ENCODE measurements around the gene ATP6V1B1. TPM values are rescaled to one million over a fixed set of nuclear protein-coding genes. Genes with fewer than 3 reads are reported as not detected.

The ATP6V1B1 gene
- total RNA-seq, 2 donors from 2014 or later, result 0.11 TPM; not detected in 1

DNA sequence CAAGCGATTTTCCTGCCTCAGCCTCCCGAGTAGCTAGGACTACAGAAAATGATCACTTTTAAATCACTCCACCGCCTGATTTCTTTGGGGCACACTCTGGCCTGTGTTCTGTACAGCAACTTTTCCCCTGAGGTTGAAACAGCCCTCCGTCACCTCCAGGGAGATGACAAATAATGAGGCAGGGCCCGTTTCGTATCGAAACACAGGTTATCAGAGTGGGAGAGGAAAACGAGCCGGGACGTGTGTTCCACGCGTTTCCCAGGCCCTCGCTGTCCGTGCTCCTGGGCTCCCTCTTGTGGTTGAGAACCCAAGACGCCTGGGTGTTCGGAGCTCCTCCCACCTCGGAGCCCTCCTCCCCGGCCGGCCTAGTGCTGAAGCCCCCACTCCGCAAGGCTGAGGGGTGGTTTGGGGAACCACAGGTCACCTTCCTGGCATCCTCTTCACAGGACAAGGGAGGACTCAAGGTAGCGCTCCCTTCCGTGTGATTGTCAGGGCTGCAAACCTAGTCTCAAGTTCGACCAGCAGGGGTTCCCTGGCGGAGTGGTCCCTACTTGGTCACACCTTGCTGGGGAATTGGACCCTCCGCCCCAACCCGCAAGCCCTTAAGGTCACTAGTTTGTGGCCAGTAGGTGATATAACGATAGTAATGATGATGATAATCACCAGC is 12.8 kb downstream of the ATP6V1B1 start:
- no peaks in the 10 kb centered on the region for H3K36me3 Mint-ChIP-seq
- ATAC-seq (peak; percentile 92 to 93), DNase-seq (ENCODE audit: low spot score in 2 of 2) (peak; percentile 77 to 87)
- H3K27ac Mint-ChIP-seq, result peak overlapping the region in 1 of 2 donors; percentile 42
- no peaks in the 10 kb centered on the region for H3K9me3 Mint-ChIP-seq

DNA sequence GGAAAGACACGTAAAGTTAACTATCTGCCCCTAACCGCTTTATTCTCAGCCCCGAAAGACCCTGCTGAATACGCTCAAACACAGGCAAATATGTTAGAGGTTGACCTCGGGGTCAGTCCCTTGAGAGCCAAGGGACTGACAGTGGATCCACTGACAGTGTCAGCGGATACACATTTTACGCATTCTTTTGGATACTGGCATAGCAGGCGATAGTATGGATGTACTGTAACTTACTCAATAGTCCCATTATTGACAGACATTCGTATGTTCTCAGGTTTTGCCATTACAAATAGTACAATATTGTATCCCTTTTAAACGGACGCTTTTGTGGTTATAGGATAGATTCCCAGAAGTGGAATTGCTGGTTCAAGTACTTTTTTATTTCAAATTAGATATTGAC is 13.4 kb downstream of the ATP6V1B1 start:
- no peaks in the 10 kb centered on the region for H3K9me3 Mint-ChIP-seq

DNA sequence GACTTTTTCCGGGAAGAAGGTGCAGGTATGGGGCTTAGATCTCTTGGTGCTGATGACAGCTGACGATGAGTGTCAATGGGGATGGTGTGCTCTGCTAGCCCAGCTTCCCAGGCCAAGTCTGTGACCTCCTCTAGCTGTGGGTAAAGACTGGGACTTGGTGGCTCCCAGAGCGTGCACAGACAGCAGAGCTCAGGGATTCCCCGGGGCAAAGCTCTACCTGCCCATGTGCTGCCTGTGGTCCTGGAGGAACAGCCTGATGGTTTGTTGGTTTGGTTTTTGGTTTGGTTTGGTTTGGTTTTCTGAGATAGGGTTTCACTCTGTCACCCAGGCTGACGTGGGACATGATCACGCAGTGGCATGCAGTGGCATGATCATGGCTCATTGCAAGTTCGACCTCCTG is 19.2 kb downstream of the ATP6V1B1 start:
- no peak overlapping the region for H3K27ac Mint-ChIP-seq
- peak in 1 of 2 donors; percentile 40 for DNase-seq (ENCODE audit: low spot score in 2 of 2)
- no peaks in the 10 kb centered on the region for H3K9me3 Mint-ChIP-seq
- no peak for ATAC-seq
- no peaks in the 10 kb centered on the region for H3K36me3 Mint-ChIP-seq

More for the DNA sequence above, 13.4 kb downstream of the ATP6V1B1 start:
- no peak for DNase-seq (ENCODE audit: low spot score in 2 of 2)
- no peak for ATAC-seq
- Mint-ChIP-seq H3K36me3 (no peaks in the 10 kb centered on the region), H3K27ac (no peak overlapping the region)

DNA sequence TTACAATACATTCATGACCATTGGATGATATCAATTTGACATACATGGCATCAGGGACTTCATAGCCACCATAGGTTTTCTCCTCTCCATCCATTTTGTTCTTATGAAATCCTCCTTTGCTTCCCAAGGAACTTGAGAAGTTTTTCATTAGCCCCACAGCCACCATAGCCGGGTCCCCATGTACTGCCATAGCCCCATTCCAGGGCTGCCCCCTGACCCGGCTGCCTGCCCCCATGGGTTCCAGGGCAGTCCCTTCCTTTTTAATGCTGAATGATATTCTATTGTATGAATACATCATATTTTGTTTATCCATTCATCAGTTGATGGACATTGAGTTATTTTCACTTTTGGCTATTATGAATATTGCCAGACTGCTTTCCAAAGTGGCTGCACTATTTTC is 20.4 kb downstream of the ATP6V1B1 start:
- no peak for DNase-seq (ENCODE audit: low spot score in 2 of 2)
- H3K27ac Mint-ChIP-seq, result no peak overlapping the region
- H3K36me3 Mint-ChIP-seq, result no peaks in the 10 kb centered on the region
- H3K9me3 Mint-ChIP-seq, result no peaks in the 10 kb centered on the region
- ATAC-seq, result no peak

DNA sequence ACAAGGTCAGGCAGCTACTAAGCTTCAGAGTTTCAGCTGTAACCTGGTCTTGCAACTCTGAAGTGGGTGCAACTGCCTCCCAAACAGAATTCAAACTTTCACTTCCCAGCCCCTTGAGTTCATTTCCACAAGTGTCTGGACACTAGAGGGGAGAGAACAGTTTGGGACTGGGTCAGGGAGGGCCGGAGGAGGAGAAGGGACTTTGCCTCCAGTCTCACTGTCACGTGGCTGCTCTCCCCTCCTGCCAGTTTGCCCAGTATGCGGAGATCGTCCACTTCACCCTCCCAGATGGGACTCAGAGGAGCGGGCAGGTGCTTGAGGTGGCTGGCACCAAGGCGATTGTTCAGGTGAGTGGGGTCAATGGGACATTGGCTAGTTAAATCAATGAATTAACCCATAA is 22.1 kb downstream of the ATP6V1B1 start:
- DNase-seq (ENCODE audit: low spot score in 2 of 2) (no peak), ATAC-seq (no peak)
- Mint-ChIP-seq H3K27ac (no peak overlapping the region), H3K36me3 (no peaks in the 10 kb centered on the region), H3K9me3 (no peaks in the 10 kb centered on the region)

DNA sequence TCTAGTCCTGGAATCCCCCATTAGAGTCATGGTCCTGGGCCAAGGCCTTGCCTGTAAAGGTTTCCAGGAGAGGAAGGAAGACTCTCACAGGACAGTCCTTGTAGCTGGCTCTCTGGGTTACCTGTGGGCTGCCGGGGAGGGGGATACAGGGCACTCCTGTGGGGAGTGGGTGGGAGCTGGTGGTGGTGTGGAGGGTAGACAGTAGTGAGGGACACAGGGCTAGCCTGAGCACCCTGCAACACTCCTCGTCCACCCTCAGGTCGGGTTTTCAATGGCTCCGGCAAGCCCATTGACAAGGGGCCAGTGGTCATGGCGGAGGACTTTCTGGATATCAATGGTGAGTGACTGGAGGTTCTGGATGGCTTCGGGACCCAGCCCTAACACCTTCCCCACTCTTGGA is 23.1 kb downstream of the ATP6V1B1 start:
- ATAC-seq (no peak), DNase-seq (ENCODE audit: low spot score in 2 of 2) (peak in 1 of 2 donors; percentile 2)
- Mint-ChIP-seq H3K36me3 (no peaks in the 10 kb centered on the region), H3K9me3 (no peaks in the 10 kb centered on the region), H3K27ac (peak overlapping the region in 1 of 2 donors; percentile 15)

DNA sequence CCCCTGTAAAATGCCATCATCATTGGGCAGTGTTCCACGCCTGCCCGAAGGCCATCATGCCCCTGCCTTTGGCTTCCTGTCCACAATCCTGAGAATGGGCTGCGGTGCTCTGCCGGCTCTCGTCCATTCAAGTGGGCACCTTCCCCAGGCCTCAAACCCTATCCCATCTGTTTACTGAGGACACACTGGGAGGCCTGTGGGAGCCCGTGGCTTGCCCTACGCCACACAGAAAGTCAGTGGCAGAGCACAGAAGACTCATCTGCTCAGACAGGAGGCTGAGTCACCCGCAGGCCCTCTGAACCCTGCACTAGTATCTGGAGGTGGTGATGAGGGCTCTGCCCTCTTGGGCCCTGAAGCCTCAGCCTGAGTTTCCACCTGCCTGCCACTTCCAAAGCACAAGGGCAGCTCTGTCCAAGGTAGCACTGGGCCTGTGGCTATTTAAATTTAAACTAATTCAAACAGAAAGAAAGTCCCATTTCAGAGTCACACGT is 23.6 kb downstream of the ATP6V1B1 start:
- peak overlapping the region in 1 of 2 donors; percentile 15 for H3K27ac Mint-ChIP-seq
- ATAC-seq (peak in 1 of 2 donors; percentile 43), DNase-seq (ENCODE audit: low spot score in 2 of 2) (peak; percentile 2 to 50)
- H3K36me3 Mint-ChIP-seq, result no peaks in the 10 kb centered on the region
- H3K9me3 Mint-ChIP-seq, result no peaks in the 10 kb centered on the region

DNA sequence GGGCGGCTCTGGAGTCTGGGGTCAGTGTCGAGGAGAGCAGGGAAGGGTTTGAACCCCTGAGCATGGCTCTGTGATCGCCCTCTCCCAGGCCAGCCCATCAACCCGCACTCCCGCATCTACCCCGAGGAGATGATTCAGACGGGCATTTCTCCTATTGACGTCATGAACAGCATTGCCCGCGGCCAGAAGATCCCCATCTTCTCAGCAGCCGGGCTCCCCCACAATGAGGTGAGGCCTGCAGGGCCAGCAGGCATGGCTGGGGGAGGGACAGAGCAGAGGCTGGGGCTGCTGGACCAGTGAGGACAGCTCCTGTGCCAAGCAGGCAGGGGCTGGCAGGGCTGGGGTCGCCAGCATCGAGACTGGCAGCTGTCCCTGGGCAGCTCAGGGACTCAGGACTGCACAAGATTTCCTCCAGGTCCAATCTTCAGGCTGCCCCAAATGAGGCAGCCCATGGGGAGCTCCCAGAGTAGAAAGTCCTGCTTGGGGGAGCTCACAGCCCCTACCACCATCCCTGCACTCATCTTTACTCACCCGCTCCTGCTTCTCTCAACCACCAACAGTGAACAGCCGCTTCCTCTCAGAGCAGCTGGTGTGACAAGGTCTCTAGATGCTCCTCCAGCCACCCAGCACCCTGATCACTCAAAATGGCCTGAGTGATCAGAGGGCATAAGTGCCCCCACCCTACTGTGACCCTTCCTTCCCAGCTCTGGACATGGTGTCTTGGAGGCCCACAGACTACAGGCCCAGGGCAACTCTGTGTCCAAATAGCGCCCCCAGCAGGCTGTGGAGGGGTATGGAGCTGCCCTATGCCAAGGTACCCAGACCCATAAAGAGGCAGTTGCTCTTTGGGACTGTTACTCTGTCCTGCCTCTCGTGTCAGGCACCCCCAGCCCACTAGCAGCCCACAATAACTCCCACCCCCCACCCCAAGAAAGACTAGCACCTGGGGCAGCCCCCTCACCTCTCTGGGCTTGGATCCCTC is 24.4 kb downstream of the ATP6V1B1 start:
- ATAC-seq (no peak), DNase-seq (ENCODE audit: low spot score in 2 of 2) (peak; percentile 18 to 54)
- H3K36me3 Mint-ChIP-seq, result no peaks in the 10 kb centered on the region
- H3K9me3 Mint-ChIP-seq, result no peaks in the 10 kb centered on the region
- no peak overlapping the region for H3K27ac Mint-ChIP-seq

DNA sequence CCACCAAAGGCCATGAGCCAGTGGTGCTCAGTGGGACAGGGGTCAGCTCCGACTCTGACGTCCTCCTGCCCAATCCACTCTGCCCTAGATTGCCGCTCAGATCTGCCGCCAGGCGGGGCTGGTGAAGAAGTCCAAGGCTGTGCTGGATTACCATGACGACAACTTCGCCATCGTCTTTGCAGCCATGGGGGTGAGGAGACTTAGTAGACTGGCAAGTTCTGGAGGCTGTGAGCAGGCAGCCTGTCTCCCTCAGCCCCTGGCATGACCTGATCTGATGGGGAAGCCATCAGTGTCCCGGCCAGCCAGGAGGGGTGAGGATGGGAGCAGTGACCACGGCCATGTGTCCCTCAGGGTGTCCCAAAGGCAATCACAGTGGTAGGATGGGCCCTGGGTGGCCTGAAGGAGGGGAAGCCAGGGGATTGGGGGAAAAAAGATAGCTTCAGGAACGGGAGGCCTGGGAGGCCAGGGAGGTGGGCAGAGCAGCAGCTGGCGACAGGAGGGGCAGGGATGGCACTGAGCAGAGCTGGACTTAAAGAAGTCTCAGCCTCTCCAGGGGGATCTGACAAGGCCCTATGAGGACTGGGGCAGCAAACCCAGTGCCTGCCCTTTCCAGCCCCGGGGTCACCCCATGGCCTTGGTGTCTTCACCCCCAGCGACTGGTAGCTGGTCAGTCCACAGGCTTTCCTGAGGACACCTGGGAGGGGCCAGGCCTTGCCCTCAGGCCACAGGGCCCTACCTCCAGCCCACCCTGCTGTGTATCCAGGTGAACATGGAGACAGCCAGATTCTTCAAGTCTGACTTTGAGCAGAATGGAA is 25.3 kb downstream of the ATP6V1B1 start:
- Mint-ChIP-seq H3K36me3 (no peaks in the 10 kb centered on the region), H3K9me3 (no peaks in the 10 kb centered on the region), H3K27ac (no peak overlapping the region)
- no peak for ATAC-seq
- peak; percentile 2 to 50 for DNase-seq (ENCODE audit: low spot score in 2 of 2)

DNA sequence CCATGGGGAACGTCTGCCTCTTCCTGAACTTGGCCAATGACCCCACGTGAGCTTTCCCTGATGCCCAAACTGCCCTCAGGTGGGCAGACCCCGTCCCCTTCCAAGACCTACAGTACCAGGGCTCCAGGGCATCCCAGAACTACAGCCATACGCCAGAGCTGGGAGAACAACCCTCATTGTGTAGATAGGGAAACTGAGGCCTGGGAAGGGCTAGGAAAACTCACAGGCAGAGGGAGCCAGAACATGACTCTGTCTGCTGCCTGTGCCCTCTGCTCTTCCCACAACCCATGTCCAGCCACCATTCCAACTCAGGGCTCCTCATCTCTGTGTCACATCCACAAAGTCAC is 25.9 kb downstream of the ATP6V1B1 start:
- DNase-seq (ENCODE audit: low spot score in 2 of 2), result no peak
- Mint-ChIP-seq H3K36me3 (no peaks in the 10 kb centered on the region), H3K9me3 (no peaks in the 10 kb centered on the region), H3K27ac (no peak overlapping the region)
- no peak for ATAC-seq

DNA sequence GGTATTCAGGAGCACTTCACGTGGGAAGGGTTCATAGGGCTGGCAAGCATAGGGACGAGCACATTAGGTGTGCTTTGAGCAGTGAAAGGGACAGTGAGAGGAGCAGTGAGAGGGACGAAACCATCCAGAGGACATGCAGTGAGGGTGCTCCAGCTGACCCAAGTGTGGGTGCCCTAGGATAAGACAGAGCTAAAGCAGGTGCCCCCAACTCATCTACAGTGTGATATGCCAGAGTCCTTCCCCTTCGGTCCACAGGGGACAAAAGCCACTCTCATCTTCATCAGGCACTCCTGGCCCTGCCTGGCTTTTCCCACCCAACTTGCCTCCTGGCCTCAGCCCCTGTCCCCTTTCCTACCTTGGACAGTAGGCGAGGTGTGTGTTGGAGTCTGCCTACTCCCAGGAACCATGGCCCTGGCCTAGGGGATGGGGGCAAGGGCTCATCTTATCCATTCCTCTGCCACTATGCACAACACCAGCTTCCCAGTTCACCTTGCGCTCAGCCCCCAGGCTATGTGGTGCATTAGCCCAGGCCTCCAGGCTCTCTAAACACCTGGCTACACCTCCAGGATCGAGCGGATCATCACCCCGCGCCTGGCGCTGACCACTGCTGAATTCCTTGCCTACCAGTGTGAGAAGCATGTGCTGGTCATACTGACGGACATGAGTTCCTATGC is 26.6 kb downstream of the ATP6V1B1 start:
- Mint-ChIP-seq H3K27ac (no peak overlapping the region), H3K36me3 (no peaks in the 10 kb centered on the region), H3K9me3 (no peaks in the 10 kb centered on the region)
- no peak for ATAC-seq
- DNase-seq (ENCODE audit: low spot score in 2 of 2), result peak; percentile 2 to 43

DNA sequence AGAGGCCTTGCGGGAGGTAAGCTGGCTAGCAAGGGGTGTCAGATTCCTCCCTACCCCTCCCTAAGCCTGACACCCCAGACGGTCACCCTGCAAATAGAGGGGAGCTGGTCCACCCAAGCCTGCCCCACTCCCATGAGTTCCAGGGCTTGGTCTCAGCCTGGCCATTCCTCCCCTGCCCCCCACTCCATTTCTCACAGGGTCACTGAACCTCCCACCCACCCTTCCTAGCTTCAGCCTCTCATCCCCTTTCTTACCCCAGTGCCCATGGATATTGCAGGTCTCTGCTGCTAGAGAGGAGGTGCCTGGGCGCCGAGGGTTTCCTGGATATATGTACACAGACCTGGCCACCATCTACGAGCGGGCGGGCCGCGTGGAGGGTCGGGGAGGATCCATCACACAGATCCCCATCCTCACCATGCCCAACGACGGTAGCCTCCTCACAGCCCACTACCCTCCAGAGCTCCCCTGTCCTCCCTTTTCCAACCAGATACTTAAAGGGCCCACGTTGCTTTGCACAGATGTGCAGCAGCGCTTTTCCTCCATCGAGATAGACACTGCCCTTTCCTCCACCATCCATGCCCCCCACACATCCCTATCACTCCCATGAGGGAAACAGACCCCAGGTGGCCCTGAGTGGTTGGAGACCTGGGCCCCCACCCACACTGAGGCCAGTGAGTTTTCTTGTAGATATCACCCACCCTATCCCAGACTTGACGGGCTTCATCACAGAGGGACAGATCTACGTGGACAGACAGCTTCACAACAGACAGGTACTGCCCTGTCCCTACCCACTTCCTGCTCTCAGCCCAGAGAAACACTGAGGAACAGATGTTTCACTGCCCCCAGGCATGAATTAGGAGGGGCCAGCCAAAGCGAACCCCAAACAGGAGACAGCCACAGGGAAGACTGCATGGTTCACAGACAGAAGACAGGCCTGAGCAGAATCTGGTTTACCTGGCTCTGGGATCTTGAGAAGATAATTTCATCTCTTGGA is 27.5 kb downstream of the ATP6V1B1 start:
- DNase-seq (ENCODE audit: low spot score in 2 of 2), result peak in 1 of 2 donors; percentile 1
- H3K9me3 Mint-ChIP-seq, result no peaks in the 10 kb centered on the region
- no peaks in the 10 kb centered on the region for H3K36me3 Mint-ChIP-seq
- H3K27ac Mint-ChIP-seq, result no peak overlapping the region
- ATAC-seq, result no peak

DNA sequence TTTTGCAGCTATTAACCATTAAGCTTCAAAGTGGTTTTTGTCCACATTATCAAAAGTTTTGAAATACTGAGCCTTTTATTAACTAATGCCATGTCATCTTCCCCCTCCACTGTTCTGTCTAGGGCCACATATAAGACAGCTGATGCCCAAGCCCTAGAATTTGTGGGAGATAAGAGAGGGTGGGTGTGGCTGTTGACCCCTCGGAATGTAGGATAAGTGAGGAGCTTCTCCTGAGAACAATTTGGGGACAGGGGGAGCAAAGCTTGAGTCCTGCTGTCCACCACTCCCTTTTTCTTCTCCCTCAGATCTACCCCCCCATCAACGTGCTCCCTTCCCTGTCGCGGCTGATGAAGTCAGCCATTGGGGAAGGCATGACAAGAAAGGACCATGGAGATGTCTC is 28.4 kb downstream of the ATP6V1B1 start:
- no peak for ATAC-seq
- no peak overlapping the region for H3K27ac Mint-ChIP-seq
- H3K36me3 Mint-ChIP-seq, result no peaks in the 10 kb centered on the region
- DNase-seq (ENCODE audit: low spot score in 2 of 2), result no peak
- H3K9me3 Mint-ChIP-seq, result no peaks in the 10 kb centered on the region

DNA sequence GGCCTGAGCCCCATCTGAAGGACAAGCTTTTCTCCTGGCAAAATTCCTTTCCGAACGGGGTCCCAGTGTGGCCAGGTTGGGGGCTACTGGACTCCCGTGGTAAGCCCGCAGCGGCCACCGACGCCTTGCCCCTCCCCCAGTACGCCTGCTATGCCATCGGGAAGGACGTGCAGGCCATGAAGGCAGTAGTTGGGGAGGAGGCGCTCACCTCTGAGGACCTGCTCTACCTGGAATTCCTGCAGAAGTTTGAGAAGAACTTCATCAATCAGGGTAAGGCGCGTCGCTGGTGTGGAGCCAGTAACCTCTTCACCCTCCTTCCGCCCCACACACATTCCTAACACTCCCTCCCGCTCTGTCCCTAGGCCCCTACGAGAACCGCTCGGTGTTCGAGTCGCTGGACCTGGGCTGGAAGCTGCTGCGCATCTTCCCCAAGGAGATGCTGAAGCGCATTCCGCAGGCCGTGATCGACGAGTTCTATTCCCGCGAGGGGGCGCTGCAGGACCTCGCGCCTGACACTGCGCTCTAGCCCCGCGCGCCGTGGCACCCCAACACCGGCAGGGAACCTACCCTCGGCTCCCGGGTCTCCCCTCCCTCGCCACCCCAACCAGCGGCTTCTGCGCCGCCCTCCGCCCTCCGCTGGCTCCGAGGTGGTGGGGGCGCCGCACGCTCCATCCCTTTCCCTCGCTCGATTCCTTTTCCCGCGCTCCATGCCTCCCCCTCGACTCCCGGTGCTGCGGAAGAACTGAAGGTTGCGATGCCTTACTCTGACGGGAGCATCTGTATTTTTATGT is 29.1 kb downstream of the ATP6V1B1 start:
- Mint-ChIP-seq H3K36me3 (no peaks in the 10 kb centered on the region), H3K27ac (peak overlapping the region in 1 of 2 donors; percentile 32)
- ATAC-seq, result peak; percentile 96 to 99

More for the DNA sequence above, 29.1 kb downstream of the ATP6V1B1 start:
- peak; percentile 84 to 91 for DNase-seq (ENCODE audit: low spot score in 2 of 2)
- no peaks in the 10 kb centered on the region for H3K9me3 Mint-ChIP-seq

Data from activated naive CD4-positive, alpha-beta T cell treated with anti-CD3 and anti-CD28 coated beads, Interleukin-2, amount 50 U/mL, for 72 hours (primary cell).